A549 (cell line): ENCODE data around the gene TSPAN3. TPM values are rescaled to one million over a fixed set of nuclear protein-coding genes. Genes with fewer than 3 reads are reported as not detected.

Source experiments
- ATAC-seq, 2 experiments: fragments of 200-7000 bp in 1 of 2; fragments of >200 bp in 1 of 2; cut with Nextera tagmentation in 1 of 2; cut with Tn5 transposase in 1 of 2; 3 replicates each; pipeline versions ENCODE4 v1.8.0 to v1.9.1; 2018 to 2020; ENCODE audit warnings: mild to moderate bottlenecking in 1 of 2, moderate library complexity in 1 of 2
- CTCF ChIA-PET: fragments of 300-600 bp; sonication (Branson Sonifier 250); formaldehyde crosslinking; extraction: SDS; loops from one replicate; lab custom pipeline; 2021; ENCODE audit warnings: antibody characterized with exemption, inconsistent platforms; lab: Yijun Ruan, JAX
- POLR2A ChIA-PET: fragments of 350-600 bp; formaldehyde crosslinking; extraction: SDS; loops from one replicate; lab custom pipeline; 2021; ENCODE audit warnings: antibody characterized with exemption, inconsistent platforms; lab: Yijun Ruan, JAX
- DNase-seq, 2 experiments: peaks; one replicate each; pipeline versions ENCODE4 v3.0.0 to v3.0.0-alpha.2; 2011 to 2016; ENCODE audit warnings: low read depth in 1 of 2, low spot score in 1 of 2
- FAIRE-seq: peaks from 2 replicates; lab custom pipeline; 2011; peaks lifted over from hg19 to GRCh38; lab: Jason Lieb, UNC
- H3K27ac ChIP-seq, 2 experiments: fragments of >200 bp; sonication (Bioruptor Twin); formaldehyde crosslinking; 3 replicates each; pipeline ENCODE4 v1.5.1; 2016 to 2017
- H3K4me1 ChIP-seq: fragments of >200 bp; sonication (Bioruptor Twin); formaldehyde crosslinking; 3 replicates; pipeline ENCODE4 v1.6.1; 2016
- H3K4me2 ChIP-seq: fragments of >200 bp; sonication (Bioruptor Twin); formaldehyde crosslinking; 3 replicates; pipeline ENCODE4 v1.6.1; 2016
- H3K4me3 ChIP-seq: fragments of >200 bp; sonication (Bioruptor Twin); formaldehyde crosslinking; 3 replicates; pipeline ENCODE4 v1.5.1; 2016
- H3K9me3 ChIP-seq: fragments of >200 bp; sonication (Bioruptor Twin); formaldehyde crosslinking; 3 replicates; pipeline ENCODE4 v1.6.1; 2016
- BHLHE40 ChIP-seq: IDR thresholded peaks from 2 replicates; pipeline ENCODE4 v1.6.1; 2012; ENCODE audit warnings: low read depth, low read length, inconsistent platforms
- CBX8 ChIP-seq: fragments of 200-600 bp; sonication (generic); IDR thresholded peaks from 2 replicates; pipeline ENCODE4 v1.6.1; 2016
- CEBPB ChIP-seq, 2 experiments: fragments of >200 bp in 1 of 2; sonication (Bioruptor Twin) in 1 of 2; formaldehyde crosslinking in 1 of 2; IDR thresholded peaks; 2 replicates each; pipeline ENCODE4 v1.6.1; 2012 to 2016
- CHD4 ChIP-seq: fragments of 200-600 bp; sonication (generic); IDR thresholded peaks from 2 replicates; pipeline ENCODE4 v1.6.1; 2016; ENCODE audit warnings: antibody characterized with exemption, mild to moderate bottlenecking, borderline replicate concordance
- FOSB ChIP-seq: fragments of 250-450 bp; sonication (Bioruptor Pico); IDR thresholded peaks from 2 replicates; pipeline ENCODE4 v1.5.0; 2020; ENCODE audit warnings: mild to moderate bottlenecking, moderate library complexity
- HEYL ChIP-seq: fragments of 250-450 bp; sonication (Bioruptor Pico); IDR thresholded peaks from 2 replicates; pipeline ENCODE4 v1.8.0; 2021; ENCODE audit warnings: mild to moderate bottlenecking, moderate library complexity
- KDM1A ChIP-seq: fragments of 200-600 bp; sonication (generic); IDR thresholded peaks from 2 replicates; pipeline ENCODE4 v1.6.1; 2016; ENCODE audit warnings: low read depth, mild to moderate bottlenecking
- MAFK ChIP-seq: fragments of 450-650 bp; IDR thresholded peaks from 2 replicates; pipeline ENCODE4 v1.6.1; 2014; ENCODE audit not compliant: partially characterized antibody
- NFE2L2 ChIP-seq: fragments of 150-350 bp; conservative IDR thresholded peaks from 2 replicates; pipeline ENCODE4 v1.6.1; 2014; ENCODE audit warnings: low read length
- NPAS2 ChIP-seq: fragments of 250-450 bp; sonication (Bioruptor Pico); IDR thresholded peaks from 2 replicates; pipeline ENCODE4 v1.8.0; 2022; ENCODE audit warnings: mild to moderate bottlenecking, moderate library complexity, borderline replicate concordance
- SREBF2 ChIP-seq: fragments of 450-650 bp; IDR thresholded peaks from 2 replicates; pipeline ENCODE4 v1.6.1; 2014; ENCODE audit warnings: mild to moderate bottlenecking, moderate library complexity
- TFCP2L1 ChIP-seq: fragments of 250-450 bp; sonication (Bioruptor Pico); IDR thresholded peaks from 2 replicates; pipeline ENCODE4 v1.5.0; 2021; ENCODE audit warnings: mild to moderate bottlenecking
- TP53 ChIP-seq: fragments of 250-450 bp; sonication (Bioruptor Pico); IDR thresholded peaks from 2 replicates; pipeline ENCODE4 v1.5.0; 2021; ENCODE audit warnings: mild to moderate bottlenecking, moderate library complexity
- ZNF302 ChIP-seq: fragments of 250-450 bp; sonication (Bioruptor Pico); IDR thresholded peaks from 2 replicates; pipeline ENCODE4 v1.9.0; 2021; ENCODE audit warnings: inconsistent platforms, mild to moderate bottlenecking, moderate library complexity
- ZSCAN20 ChIP-seq: fragments of 250-450 bp; sonication (Bioruptor Pico); IDR thresholded peaks from 2 replicates; pipeline ENCODE4 v1.8.0; 2022; ENCODE audit warnings: mild to moderate bottlenecking, moderate library complexity
- WGBS: methylation state at CpG from one replicate; pipeline ENCODE4 v1.1.6; 2017; ENCODE audit errors: missing lambda C conversion rate; 5-methylcytosine and 5-hydroxymethylcytosine counted together
- polyA plus RNA-seq, 4 experiments: library from polyadenylated mRNA; depleted of rRNA in 3 of 4; stranded (reverse); fragments of >200 nt; fragmentation: RNase III in 1 of 4; extraction: RNeasy Plus Mini Kit Qiagen cat#74134 plus additional on column Dnase treatment in 1 of 4; gene quantifications; 2 replicates in 3 of 4; 3 replicates in 1 of 4; pipeline ENCODE4 v1.2.3, GENCODE V29; 2011 to 2017
- TF ChIP-seq, protein P1 (sequence below): fragments of >200 bp; sonication (Bioruptor Twin); formaldehyde crosslinking; IDR thresholded peaks from 2 replicates; pipeline ENCODE4 v1.6.1; 2016
- TF ChIP-seq, protein P2 (sequence below): fragments of 450-650 bp; IDR thresholded peaks from 2 replicates; pipeline ENCODE4 v1.6.1; 2014; ENCODE audit warnings: antibody characterized with exemption
- TF ChIP-seq, protein P3 (sequence below): IDR thresholded peaks from 2 replicates; pipeline ENCODE4 v1.6.1; 2012
- TF ChIP-seq, protein P4 (sequence below): fragments of 200-600 bp; sonication (generic); IDR thresholded peaks from 2 replicates; pipeline ENCODE4 v1.6.1; 2016; ENCODE audit warnings: antibody characterized with exemption, mild to moderate bottlenecking, moderate library complexity
- TF ChIP-seq, protein P5 (sequence below): fragments of 150-350 bp; IDR thresholded peaks from 2 replicates; pipeline ENCODE4 v1.6.1; 2014; ENCODE audit warnings: low read depth, mild to moderate bottlenecking, low read length
- TF ChIP-seq, protein P6 (sequence below): fragments of 250-450 bp; sonication (Bioruptor Pico); IDR thresholded peaks from 2 replicates; pipeline ENCODE4 v1.5.0; 2020; ENCODE audit warnings: low read depth, mild to moderate bottlenecking, moderate library complexity

The TSPAN3 gene
- polyA plus RNA-seq, 2 of the 4 experiments (the other 2 are of a cell fraction), result 362 to 636 TPM

DNA sequence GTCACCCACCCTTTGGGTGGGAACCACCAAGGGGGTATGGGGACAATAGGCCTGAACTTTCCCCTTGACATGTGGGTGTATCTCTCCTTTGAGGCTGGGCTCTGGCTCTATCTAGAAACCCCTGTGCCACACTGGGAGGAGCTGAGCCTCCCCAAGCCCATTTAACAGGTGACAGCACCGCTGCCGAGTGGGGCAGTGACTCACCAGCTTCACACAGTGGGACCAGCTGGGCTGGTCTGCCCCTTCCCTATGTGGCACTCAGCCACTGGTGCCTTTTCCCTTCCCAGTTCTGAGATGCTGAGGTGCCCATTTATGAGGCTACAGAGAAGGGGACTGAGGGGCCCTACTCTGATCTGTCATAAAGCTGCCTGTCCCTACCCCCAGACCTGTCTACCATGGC is 70.9 kb downstream of the TSPAN3 start:
- no peaks in the 10 kb centered on the region for H3K9me3 ChIP-seq
- peaks cover 9% of the 10 kb centered on the region for H3K4me1 ChIP-seq
- no peak for ATAC-seq
- no peak for TF ChIP-seq HEYL (CRISPR knock-in tag)
- TF ChIP-seq, protein P1, sequence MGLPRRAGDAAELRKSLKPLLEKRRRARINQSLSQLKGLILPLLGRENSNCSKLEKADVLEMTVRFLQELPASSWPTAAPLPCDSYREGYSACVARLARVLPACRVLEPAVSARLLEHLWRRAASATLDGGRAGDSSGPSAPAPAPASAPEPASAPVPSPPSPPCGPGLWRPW, result no peak
- TF ChIP-seq MAFK, result no peak
- no peak for TF ChIP-seq NFE2L2
- no peak for TF ChIP-seq CEBPB (IDR thresholded peaks at IDR 0.05)
- TF ChIP-seq NPAS2 (CRISPR knock-in tag), result no peak
- TF ChIP-seq, protein P2, sequence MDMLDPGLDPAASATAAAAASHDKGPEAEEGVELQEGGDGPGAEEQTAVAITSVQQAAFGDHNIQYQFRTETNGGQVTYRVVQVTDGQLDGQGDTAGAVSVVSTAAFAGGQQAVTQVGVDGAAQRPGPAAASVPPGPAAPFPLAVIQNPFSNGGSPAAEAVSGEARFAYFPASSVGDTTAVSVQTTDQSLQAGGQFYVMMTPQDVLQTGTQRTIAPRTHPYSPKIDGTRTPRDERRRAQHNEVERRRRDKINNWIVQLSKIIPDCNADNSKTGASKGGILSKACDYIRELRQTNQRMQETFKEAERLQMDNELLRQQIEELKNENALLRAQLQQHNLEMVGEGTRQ, result no peak
- no peak for TF ChIP-seq SREBF2
- TF ChIP-seq ZSCAN20 (CRISPR knock-in tag), result no peak
- no peak for TF ChIP-seq FOSB (CRISPR knock-in tag)
- TF ChIP-seq TP53 (CRISPR knock-in tag), result no peak
- TF ChIP-seq, protein P3, sequence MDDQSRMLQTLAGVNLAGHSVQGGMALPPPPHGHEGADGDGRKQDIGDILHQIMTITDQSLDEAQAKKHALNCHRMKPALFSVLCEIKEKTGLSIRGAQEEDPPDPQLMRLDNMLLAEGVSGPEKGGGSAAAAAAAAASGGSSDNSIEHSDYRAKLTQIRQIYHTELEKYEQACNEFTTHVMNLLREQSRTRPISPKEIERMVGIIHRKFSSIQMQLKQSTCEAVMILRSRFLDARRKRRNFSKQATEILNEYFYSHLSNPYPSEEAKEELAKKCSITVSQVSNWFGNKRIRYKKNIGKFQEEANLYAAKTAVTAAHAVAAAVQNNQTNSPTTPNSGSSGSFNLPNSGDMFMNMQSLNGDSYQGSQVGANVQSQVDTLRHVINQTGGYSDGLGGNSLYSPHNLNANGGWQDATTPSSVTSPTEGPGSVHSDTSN, result no peak
- TF ChIP-seq, all 56 proteins: peak for 0
- H3K4me3 ChIP-seq, result no peak overlapping the region
- 86% methylated on average over 2 of the region's 2 CpGs for WGBS
- FAIRE-seq (no peak), DNase-seq (no peak)
- no peak overlapping the region for H3K27ac ChIP-seq
- no peak overlapping the region for H3K4me2 ChIP-seq
- POLR2A ChIA-PET, result no interaction called here
- CTCF ChIA-PET, result interaction anchor here (1.5 to 2.8 kb wide), 2 partner anchors 12 to 24 kb away, joined by 4 to 9 read pairs; no protein-coding TSS in a partner anchor

DNA sequence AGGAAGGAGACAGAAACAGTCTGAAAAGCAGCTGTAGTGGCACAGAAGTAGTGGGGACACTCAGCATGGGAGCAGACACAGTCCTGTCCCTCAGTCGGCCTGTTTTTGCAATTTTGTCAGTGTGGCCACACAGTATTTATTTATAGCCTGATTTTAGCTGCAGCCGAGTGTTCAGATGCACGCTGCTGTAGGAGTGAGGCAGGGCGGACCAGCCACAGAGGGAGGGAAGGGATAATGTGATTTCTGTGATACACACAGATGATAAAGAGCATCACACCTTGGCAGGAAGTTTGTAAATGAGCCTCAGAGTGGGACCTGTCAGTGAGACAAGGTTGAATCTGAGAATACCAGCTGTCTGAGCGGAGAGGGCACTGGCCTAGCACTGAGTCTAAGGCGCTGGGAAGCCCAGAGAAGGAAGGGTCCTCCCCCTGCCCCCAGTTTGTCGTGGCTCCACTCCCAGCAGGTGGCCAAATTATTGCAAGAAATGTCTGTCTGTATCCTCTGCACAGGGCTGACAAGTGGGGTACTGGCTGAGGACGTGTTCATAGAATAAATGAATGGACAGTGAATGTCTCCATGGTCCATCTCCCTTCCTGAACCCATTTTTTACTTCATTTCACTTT is 72.1 kb downstream of the TSPAN3 start:
- FAIRE-seq (no peak), ATAC-seq (no peak), DNase-seq (no peak)
- Histone ChIP-seq H3K4me1 (peaks cover 15% of the 10 kb centered on the region), H3K9me3 (no peaks in the 10 kb centered on the region), H3K27ac (no peak overlapping the region), H3K4me2 (no peak overlapping the region), H3K4me3 (no peak overlapping the region)
- 60% methylated on average over 8 of the region's 8 CpGs for WGBS
- POLR2A ChIA-PET, result no interaction called here
- CTCF ChIA-PET, result interaction anchor here (0.7 to 1.5 kb wide), 3 partner anchors 12 to 26 kb away, joined by 3 read pairs; no protein-coding TSS in a partner anchor
- TF ChIP-seq CHD4, result no peak
- no peak for TF ChIP-seq BHLHE40
- no peak for TF ChIP-seq FOSB (CRISPR knock-in tag)
- TF ChIP-seq TP53 (CRISPR knock-in tag), result no peak
- no peak for TF ChIP-seq NFE2L2
- TF ChIP-seq KDM1A, result no peak
- TF ChIP-seq, protein P2, result no peak
- no peak for TF ChIP-seq TFCP2L1 (CRISPR knock-in tag)
- TF ChIP-seq ZNF302 (CRISPR knock-in tag), result no peak
- TF ChIP-seq, protein P4, sequence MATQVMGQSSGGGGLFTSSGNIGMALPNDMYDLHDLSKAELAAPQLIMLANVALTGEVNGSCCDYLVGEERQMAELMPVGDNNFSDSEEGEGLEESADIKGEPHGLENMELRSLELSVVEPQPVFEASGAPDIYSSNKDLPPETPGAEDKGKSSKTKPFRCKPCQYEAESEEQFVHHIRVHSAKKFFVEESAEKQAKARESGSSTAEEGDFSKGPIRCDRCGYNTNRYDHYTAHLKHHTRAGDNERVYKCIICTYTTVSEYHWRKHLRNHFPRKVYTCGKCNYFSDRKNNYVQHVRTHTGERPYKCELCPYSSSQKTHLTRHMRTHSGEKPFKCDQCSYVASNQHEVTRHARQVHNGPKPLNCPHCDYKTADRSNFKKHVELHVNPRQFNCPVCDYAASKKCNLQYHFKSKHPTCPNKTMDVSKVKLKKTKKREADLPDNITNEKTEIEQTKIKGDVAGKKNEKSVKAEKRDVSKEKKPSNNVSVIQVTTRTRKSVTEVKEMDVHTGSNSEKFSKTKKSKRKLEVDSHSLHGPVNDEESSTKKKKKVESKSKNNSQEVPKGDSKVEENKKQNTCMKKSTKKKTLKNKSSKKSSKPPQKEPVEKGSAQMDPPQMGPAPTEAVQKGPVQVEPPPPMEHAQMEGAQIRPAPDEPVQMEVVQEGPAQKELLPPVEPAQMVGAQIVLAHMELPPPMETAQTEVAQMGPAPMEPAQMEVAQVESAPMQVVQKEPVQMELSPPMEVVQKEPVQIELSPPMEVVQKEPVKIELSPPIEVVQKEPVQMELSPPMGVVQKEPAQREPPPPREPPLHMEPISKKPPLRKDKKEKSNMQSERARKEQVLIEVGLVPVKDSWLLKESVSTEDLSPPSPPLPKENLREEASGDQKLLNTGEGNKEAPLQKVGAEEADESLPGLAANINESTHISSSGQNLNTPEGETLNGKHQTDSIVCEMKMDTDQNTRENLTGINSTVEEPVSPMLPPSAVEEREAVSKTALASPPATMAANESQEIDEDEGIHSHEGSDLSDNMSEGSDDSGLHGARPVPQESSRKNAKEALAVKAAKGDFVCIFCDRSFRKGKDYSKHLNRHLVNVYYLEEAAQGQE, result no peak
- TF ChIP-seq NPAS2 (CRISPR knock-in tag), result no peak
- TF ChIP-seq, protein P5, sequence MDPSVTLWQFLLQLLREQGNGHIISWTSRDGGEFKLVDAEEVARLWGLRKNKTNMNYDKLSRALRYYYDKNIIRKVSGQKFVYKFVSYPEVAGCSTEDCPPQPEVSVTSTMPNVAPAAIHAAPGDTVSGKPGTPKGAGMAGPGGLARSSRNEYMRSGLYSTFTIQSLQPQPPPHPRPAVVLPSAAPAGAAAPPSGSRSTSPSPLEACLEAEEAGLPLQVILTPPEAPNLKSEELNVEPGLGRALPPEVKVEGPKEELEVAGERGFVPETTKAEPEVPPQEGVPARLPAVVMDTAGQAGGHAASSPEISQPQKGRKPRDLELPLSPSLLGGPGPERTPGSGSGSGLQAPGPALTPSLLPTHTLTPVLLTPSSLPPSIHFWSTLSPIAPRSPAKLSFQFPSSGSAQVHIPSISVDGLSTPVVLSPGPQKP, result no peak
- TF ChIP-seq, protein P6, sequence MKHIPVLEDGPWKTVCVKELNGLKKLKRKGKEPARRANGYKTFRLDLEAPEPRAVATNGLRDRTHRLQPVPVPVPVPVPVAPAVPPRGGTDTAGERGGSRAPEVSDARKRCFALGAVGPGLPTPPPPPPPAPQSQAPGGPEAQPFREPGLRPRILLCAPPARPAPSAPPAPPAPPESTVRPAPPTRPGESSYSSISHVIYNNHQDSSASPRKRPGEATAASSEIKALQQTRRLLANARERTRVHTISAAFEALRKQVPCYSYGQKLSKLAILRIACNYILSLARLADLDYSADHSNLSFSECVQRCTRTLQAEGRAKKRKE (CRISPR knock-in tag), result no peak
- no peak for TF ChIP-seq HEYL (CRISPR knock-in tag)
- TF ChIP-seq CBX8, result no peak
- TF ChIP-seq, all 56 proteins: peak for 0
